Effector CD8-positive, alpha-beta T cell (primary cell): Measurements from ENCODE around the gene NBPF12.
"Not testable (repeated sequence)": the region's sequence is repeated elsewhere in the genome, so short reads cannot be mapped to it uniquely, and the experiment has no call there.

Experiments
- DNase-seq: peaks from one replicate; lab custom pipeline; 2025; lab: John Stamatoyannopoulos, UW

NBPF12 gene

GRCh38 chr1:146972681-146973080, 34.6 kb downstream of the NBPF12 start:
- not testable (repeated sequence) for DNase-seq

GRCh38 chr1:146985855-146986254, 47.7 kb downstream of the NBPF12 start:
- not testable (repeated sequence) for DNase-seq

GRCh38 chr1:146986450-146986849, 48.3 kb downstream of the NBPF12 start:
- not testable (repeated sequence) for DNase-seq

GRCh38 chr1:146987502-146987901, 49.4 kb downstream of the NBPF12 start:
- DNase-seq = not testable (repeated sequence)

- DNase-seq = not testable (repeated sequence)
These were observed 51.3 kb downstream of the NBPF12 start for GRCh38 chr1:146989455-146989854.

- DNase-seq = not testable (repeated sequence)
These were observed 70.4 kb downstream of the NBPF12 start for GRCh38 chr1:147008495-147008894.

- not testable (repeated sequence) for DNase-seq
These were observed 88.9 kb downstream of the NBPF12 start for GRCh38 chr1:147026975-147027374.

- DNase-seq = not testable (repeated sequence)
These were observed 92.0 kb downstream of the NBPF12 start for GRCh38 chr1:147030066-147030653.

- DNase-seq = no peak
These were observed 101.8 kb downstream of the NBPF12 start for GRCh38 chr1:147039916-147040315.

- not testable (repeated sequence) for DNase-seq
These were observed 104.8 kb downstream of the NBPF12 start for GRCh38 chr1:147042891-147043290.

GRCh38 chr1:147044511-147044910, 106.4 kb downstream of the NBPF12 start:
- not testable (repeated sequence) for DNase-seq
